Measurements from ENCODE around the gene C1orf53. TPM values are rescaled to one million over a fixed set of nuclear protein-coding genes. Genes with fewer than 3 reads are reported as not detected.

Gene C1orf53
- total and polyA plus RNA-seq, 2 of the 8 experiments (the other 6 are each of a cell fraction or from before 2014, with no cell fraction given): 0.56 to 1.3 TPM

DNA sequence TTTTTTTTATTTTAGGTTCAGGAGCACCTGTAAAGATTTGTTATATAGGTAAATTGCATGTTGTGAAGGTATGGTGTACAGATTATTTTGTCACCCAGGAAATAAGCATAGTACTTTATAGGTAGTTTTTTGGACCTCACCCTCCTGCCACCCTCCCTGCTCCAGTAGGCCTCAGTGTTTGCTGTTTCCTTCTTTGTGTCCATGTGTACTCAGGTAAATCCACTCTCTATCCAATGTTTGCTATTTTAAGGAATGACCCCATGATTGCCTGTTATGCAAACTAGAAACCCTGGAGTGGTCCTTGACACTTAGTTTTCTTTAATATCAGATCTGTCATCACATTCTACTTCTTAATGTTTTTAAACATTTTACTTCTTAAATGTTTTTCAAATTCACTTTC is 48.7 kb downstream of the C1orf53 start:
- CTCF ChIA-PET (ENCODE audit: partially characterized antibody): interaction anchor here (0.6 to 1.3 kb wide), 2 partner anchors 18 to 27 kb away, joined by 3 read pairs; no protein-coding TSS in a partner anchor
- POLR2A ChIA-PET (ENCODE audit: partially characterized antibody): no interaction called here
- Histone ChIP-seq H3K27ac (ENCODE audit: low read depth, low read length) (no peak overlapping the region), H3K18ac (ENCODE audit: extremely low read depth, low read length) (no peak overlapping the region), H2AFZ (ENCODE audit: low read length) (no peak overlapping the region), H2BK12ac (ENCODE audit: low read depth, low read length) (no peak overlapping the region), H2BK15ac (ENCODE audit: low read length) (no peak overlapping the region), H3K79me1 (ENCODE audit: low read depth, low read length) (no peaks in the 10 kb centered on the region), H3K9me3 (ENCODE audit: insufficient read depth in 2 of 2, low read depth in 1 of 2, low read length in 1 of 2) (no peaks in the 10 kb centered on the region), H2BK20ac (ENCODE audit: low read length) (no peak overlapping the region), H3K4me1 (replicated peaks in 1 of 4; ENCODE audit: control insufficient read depth in 3 of 4, insufficient read depth in 4 of 4, low read length in 3 of 4) (no peaks in the 10 kb centered on the region), H4K8ac (ENCODE audit: extremely low read depth, insufficient read depth, low read length) (no peak overlapping the region), H3K36me3 (ENCODE audit: control insufficient read depth in 2 of 4, insufficient read depth in 4 of 4, low read length in 3 of 4) (no peaks in the 10 kb centered on the region), H3K79me2 (ENCODE audit: control insufficient read depth in 1 of 2, insufficient read depth in 2 of 2, low read length in 2 of 2) (no peaks in the 10 kb centered on the region), H3K56ac (replicated peaks; ENCODE audit: insufficient read length, low read depth, low read length) (no peak overlapping the region), H3K27me3 (replicated peaks in 1 of 4; ENCODE audit: control insufficient read depth in 3 of 4, extremely low read depth in 1 of 4, insufficient read depth in 3 of 4, low read length in 3 of 4) (peaks cover 0 to 1% (median 0%) of the 10 kb centered on the region in 4 experiments; a peak in 1 of 7 replicates), H3K9ac (replicated peaks in 1 of 4; ENCODE audit: extremely low read depth in 1 of 4, low read depth in 3 of 4, low read length in 3 of 4) (no peak overlapping the region), H2AK5ac (ENCODE audit: low read depth, low read length) (no peak overlapping the region), H3K4ac (replicated peaks; ENCODE audit: insufficient read length, low read depth, low read length) (no peak overlapping the region), H3K23me2 (ENCODE audit: low read depth, low read length) (no peaks in the 10 kb centered on the region), H4K5ac (ENCODE audit: insufficient read length, low read depth, low read length) (no peak overlapping the region), H2BK120ac (replicated peaks; ENCODE audit: low read depth, low read length) (no peak overlapping the region), H2BK5ac (ENCODE audit: low read depth, low read length) (no peak overlapping the region), H4K20me1 (replicated peaks in 1 of 2; ENCODE audit: control insufficient read depth in 1 of 2, insufficient read depth in 2 of 2, low read length in 2 of 2) (no peaks in the 10 kb centered on the region), H4K91ac (replicated peaks; ENCODE audit: insufficient read length, low read length) (no peak overlapping the region), H3K4me3 (ENCODE audit: extremely low read depth in 1 of 4, insufficient read depth in 2 of 4, low read depth in 3 of 4, low read length in 4 of 4) (no peak overlapping the region), H3K14ac (ENCODE audit: insufficient read length) (no peak overlapping the region), H3K4me2 (ENCODE audit: insufficient read depth in 1 of 2, low read depth in 2 of 2, low read length in 2 of 2) (no peak overlapping the region), H3K23ac (ENCODE audit: insufficient read length) (no peak overlapping the region)
- DNase-seq (ENCODE audit: low read depth in 1 of 2, low spot score in 2 of 2) (no peak), FAIRE-seq (no peak)
- TF ChIP-seq TAF1 (IDR thresholded peaks at IDR 0.05; ENCODE audit: low read depth, low read length) (no peak), HDAC2 (IDR thresholded peaks at IDR 0.05; ENCODE audit: borderline replicate concordance in 1 of 2, low read depth in 2 of 2, low read length in 2 of 2) (no peak), SP2 (IDR thresholded peaks at IDR 0.05; ENCODE audit: low read length) (no peak), SIRT6 (IDR thresholded peaks at IDR 0.05; ENCODE audit: low read length) (no peak), EP300 (IDR thresholded peaks at IDR 0.05; ENCODE audit: borderline replicate concordance in 1 of 2, low read depth in 2 of 2, low read length in 2 of 2) (no peak), TAF7 (optimal IDR thresholded peaks at IDR 0.05; ENCODE audit: borderline replicate concordance, low read depth, low read length) (no peak), NANOG (IDR thresholded peaks at IDR 0.05; ENCODE audit: insufficient read depth, low read depth, low read length, poor library complexity, severe bottlenecking) (no peak)
